ENCODE measurements around the gene SNU13.
"Not testable (repeated sequence)": the region's sequence is repeated elsewhere in the genome, so short reads cannot be mapped to it uniquely, and the experiment has no call there.

Gene SNU13

DNA sequence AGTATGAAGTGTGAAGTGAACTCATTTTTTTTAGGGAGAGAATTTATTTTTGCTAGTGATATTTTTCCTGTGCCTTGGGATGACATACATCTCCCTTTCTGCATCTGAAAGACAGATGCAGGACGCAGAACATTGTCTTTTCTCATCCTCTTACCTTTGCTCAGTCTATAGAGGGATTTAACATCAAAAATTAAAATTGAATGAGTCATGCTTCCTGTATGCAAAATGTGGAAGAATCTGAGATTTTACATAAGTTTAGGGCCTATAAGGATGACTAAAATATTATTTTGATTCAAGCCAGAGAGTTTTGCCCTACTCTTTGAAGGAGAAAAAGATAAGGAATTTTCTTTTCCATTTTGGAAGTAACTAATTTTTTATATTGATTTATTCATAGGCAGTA is 40.2 kb downstream of the SNU13 start:
- DNase-seq (ENCODE audit: low spot score), result no peak
- in situ Hi-C loops (cut with MboI; ENCODE audit: low sequenced_read_pairs, unreplicated experiment), result no loop called here
- TF ChIP-seq, protein P1, sequence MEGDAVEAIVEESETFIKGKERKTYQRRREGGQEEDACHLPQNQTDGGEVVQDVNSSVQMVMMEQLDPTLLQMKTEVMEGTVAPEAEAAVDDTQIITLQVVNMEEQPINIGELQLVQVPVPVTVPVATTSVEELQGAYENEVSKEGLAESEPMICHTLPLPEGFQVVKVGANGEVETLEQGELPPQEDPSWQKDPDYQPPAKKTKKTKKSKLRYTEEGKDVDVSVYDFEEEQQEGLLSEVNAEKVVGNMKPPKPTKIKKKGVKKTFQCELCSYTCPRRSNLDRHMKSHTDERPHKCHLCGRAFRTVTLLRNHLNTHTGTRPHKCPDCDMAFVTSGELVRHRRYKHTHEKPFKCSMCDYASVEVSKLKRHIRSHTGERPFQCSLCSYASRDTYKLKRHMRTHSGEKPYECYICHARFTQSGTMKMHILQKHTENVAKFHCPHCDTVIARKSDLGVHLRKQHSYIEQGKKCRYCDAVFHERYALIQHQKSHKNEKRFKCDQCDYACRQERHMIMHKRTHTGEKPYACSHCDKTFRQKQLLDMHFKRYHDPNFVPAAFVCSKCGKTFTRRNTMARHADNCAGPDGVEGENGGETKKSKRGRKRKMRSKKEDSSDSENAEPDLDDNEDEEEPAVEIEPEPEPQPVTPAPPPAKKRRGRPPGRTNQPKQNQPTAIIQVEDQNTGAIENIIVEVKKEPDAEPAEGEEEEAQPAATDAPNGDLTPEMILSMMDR (IDR thresholded peaks at IDR 0.05; ENCODE audit: borderline replicate concordance, control extremely low read depth, extremely low read depth, insufficient read depth, missing control alignments), result no peak

DNA sequence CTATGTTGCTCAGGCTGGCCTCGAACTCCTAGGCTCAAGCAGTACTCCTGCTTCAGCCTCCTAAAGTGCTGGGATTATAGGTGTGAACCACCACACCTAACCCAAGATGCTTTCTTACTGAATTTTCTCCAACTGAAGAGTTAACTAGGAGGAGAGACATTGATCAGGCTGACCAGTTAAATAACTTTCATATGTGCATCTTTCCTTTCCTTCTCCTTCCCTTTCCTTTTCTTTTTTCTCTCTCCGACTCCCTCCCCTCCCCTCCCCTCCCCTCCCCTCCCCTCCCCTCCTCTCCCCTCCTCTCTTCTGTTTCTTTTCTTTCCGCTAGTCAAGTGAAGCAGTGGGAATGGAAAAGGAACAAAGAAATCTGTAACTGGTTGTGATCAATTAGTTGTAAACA is 40.9 kb downstream of the SNU13 start:
- in situ Hi-C loops (cut with MboI; ENCODE audit: low sequenced_read_pairs, unreplicated experiment), result no loop called here
- DNase-seq (ENCODE audit: low spot score), result no peak
- TF ChIP-seq, protein P1 (IDR thresholded peaks at IDR 0.05; ENCODE audit: borderline replicate concordance, control extremely low read depth, extremely low read depth, insufficient read depth, missing control alignments), result no peak

DNA sequence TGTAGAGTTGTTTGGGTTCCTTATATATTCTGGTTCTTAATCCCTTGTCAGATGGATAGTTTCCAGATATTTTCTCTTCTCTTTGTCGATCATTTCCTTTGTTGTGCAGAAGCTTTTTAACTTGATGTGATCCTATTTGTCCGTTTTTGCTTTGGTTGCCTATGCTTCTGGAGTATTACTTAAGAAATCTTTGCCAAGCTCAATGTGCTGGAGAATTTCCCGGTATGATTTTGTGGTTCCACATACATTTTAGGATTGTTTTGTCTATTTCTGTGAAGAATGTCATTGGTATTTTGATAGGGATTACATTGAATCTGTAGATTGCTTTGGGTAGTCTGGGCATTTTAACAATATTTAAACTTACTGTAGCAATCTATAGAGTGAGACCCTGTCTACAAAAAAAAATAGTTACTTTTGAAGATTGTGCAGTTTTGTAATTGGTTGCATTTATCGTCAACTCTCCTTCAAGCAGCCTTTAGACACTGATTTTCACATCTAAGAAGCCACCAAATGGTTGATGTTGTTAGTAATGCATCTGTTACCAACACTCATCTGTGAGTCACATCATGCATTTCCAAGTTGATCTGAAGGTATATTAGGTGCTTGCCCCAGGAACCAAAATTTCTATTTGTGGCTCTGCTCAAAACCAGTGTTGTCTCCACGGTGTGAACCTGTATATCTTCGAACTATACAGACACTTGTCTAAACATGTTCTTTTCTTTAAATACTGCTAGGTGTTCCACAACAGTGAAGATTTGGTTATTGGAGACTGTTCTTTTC is 46.1 kb downstream of the SNU13 start:
- DNase-seq (ENCODE audit: low spot score), result no peak
- TF ChIP-seq, protein P1 (IDR thresholded peaks at IDR 0.05; ENCODE audit: borderline replicate concordance, control extremely low read depth, extremely low read depth, insufficient read depth, missing control alignments), result no peak
- in situ Hi-C loops (cut with MboI; ENCODE audit: low sequenced_read_pairs, unreplicated experiment), result no loop called here

DNA sequence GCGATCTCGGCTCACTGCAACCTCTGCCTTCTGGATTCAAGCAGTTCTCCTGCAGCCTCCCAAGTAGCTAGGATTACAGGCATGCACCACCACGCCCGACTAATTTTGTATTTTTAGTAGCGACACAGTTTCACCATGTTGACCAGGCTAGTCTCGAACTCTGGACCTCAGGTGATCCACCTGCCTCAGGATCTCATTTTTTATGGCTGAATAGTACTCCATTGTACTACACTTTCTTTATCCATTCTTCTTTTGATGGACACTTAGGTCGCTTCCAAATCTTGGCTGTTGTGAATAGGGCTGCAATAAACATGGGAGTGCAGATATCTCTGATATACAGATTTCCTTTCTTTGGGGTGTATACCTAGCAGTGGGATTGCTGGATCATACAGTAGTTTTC is 46.8 kb downstream of the SNU13 start:
- TF ChIP-seq, protein P1 (IDR thresholded peaks at IDR 0.05; ENCODE audit: borderline replicate concordance, control extremely low read depth, extremely low read depth, insufficient read depth, missing control alignments), result no peak
- no peak for DNase-seq (ENCODE audit: low spot score)
- in situ Hi-C loops (cut with MboI; ENCODE audit: low sequenced_read_pairs, unreplicated experiment), result no loop called here

DNA sequence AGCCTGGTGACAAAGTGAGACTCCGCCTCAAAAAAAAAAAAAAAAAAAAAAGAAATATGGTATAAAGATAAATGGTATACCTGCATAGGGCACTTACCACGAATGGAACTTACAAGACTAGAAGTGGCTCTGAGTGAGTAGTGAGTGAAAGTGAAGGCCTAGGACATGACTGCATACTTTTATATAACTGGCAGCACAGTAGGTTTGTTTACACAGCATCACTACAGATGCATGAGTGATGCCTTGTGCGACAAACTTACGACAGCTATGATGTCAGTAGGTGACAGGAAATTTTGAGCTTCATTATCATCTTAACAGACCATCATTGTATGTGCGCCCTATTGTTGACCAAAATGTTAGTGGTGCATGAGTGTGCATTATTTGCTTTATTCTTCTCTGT is 49.9 kb downstream of the SNU13 start:
- in situ Hi-C loops (cut with MboI; ENCODE audit: low sequenced_read_pairs, unreplicated experiment), result no loop called here
- DNase-seq (ENCODE audit: low spot score), result no peak
- TF ChIP-seq, protein P1 (IDR thresholded peaks at IDR 0.05; ENCODE audit: borderline replicate concordance, control extremely low read depth, extremely low read depth, insufficient read depth, missing control alignments), result no peak

DNA sequence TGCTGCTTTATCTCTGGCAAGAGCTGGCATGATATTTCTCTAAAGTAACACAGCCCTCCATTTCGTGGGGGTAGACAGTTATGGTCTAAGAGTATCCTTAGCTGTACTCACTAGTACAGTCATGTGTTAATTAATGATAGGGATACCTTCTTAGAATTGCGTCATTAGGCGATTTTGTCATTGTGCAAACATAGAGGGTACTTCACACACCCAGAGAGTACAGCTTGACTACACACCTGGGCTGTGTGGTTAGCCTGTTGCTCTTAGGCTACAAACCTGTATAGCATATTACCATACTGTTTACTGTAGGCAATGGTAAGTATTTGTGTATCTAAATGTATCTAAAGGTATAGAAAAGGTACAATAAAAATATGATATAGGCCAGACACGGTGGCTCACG is 50.5 kb downstream of the SNU13 start:
- no peak for DNase-seq (ENCODE audit: low spot score)
- in situ Hi-C loops (cut with MboI; ENCODE audit: low sequenced_read_pairs, unreplicated experiment), result no loop called here
- TF ChIP-seq, protein P1 (IDR thresholded peaks at IDR 0.05; ENCODE audit: borderline replicate concordance, control extremely low read depth, extremely low read depth, insufficient read depth, missing control alignments), result no peak

DNA sequence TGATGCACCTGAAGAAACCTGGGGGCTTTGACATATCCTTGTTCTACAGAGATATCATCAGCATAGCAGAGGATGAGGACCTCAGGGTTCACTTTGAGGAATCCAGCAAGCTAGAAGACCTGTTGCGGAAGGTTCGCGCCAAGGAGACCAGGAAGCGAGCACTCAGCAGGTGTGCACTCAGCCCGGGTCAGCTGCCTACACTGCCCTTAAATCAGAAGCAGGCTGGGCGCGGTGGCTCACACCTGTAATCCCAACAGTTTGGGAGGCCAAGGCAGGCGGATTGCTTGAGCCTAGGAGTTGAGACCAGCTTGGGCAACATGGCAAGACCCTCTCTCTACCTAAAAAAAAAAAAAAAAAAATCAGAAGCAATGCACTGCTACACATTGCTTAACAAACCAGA is 51.0 kb downstream of the SNU13 start:
- in situ Hi-C loops (cut with MboI; ENCODE audit: low sequenced_read_pairs, unreplicated experiment); DNase-seq (ENCODE audit: low spot score): not testable (repeated sequence)
